T47D (cell line): ENCODE data around the gene KLC4.

Experiments
- DNase-seq, 2 experiments: peaks; one replicate each; pipeline versions ENCODE4 v3.0.0 to v3.0.0-alpha.2; 2011 to 2012; ENCODE audit warnings: low read depth in 1 of 2, low spot score in 1 of 2
- JUND ChIP-seq: IDR thresholded peaks from 2 replicates; pipeline ENCODE4 v1.6.1; 2012; ENCODE audit warnings: low read depth
- in situ Hi-C: cut with HindIII; loops from 2 replicates; pipeline ENCODE4 v1.10.0; 2016; ENCODE audit warnings: low sequenced_read_pairs, low pct_unique_long_range_greater_than_20kb

The KLC4 gene

GRCh38 chr6:43119482-43119881 is 60.1 kb downstream of the KLC4 start:
- DNase-seq = no peak
- no peak for TF ChIP-seq JUND
- in situ Hi-C loops = no loop called here

- in situ Hi-C loops = no loop called here
- TF ChIP-seq JUND = no peak
- DNase-seq = no peak
These were observed 60.8 kb downstream of the KLC4 start for GRCh38 chr6:43120101-43120763.

GRCh38 chr6:43120944-43121913 is 61.8 kb downstream of the KLC4 start:
- no peak for TF ChIP-seq JUND
- in situ Hi-C loops = no loop called here
- peak in 1 of 2 experiments; percentile 26 for DNase-seq

- DNase-seq = no peak
- in situ Hi-C loops = no loop called here
- no peak for TF ChIP-seq JUND
These were observed 62.7 kb downstream of the KLC4 start for GRCh38 chr6:43122146-43122545.

- no peak for TF ChIP-seq JUND
- no peak for DNase-seq
- in situ Hi-C loops = no loop called here
These were observed 64.3 kb downstream of the KLC4 start for GRCh38 chr6:43123461-43124314.

GRCh38 chr6:43124481-43124880 is 65.0 kb downstream of the KLC4 start:
- in situ Hi-C loops = no loop called here
- DNase-seq = no peak
- TF ChIP-seq JUND = no peak
